ENCODE data around the gene TBC1D17.

TBC1D17 gene

DNA sequence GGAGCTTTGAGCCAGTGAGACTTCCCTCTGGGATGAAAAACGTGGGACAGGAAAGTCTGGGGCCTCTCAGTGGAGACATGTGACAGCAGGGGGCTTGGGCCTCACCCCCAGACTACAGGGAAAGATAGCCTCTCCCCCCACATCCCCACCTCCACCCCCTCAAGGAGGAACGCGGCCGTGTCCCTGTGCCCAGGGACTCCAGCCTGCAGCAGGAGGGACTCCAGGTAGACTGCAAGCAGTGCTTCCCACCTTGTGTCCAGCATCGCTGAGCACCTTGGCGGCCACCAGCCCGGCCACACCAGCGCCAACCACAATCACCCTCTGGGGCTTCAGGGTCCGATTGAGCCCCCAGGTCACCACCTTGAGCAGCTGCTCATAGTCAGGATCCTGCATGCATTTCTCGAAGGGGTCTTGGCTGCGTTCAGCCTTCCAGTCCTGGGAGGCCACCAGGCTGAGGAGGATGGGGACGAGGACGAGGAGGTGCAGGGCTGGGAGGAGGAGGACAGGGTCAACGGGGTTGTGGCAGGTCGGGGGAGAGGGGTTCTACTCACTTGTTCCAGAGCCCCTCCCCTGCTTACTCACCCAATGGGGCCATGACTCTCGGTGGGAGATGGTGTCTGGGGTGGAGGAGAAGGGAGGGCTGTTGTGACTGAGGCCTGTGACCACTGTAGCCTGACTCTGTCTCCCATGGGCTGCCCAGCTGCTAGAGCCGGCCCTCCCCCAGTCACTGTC, 18.2 kb downstream of the TBC1D17 start:
- DNase-seq: no peak

- DNase-seq: peak; percentile 18
These were observed 19.5 kb downstream of the TBC1D17 start, which contains the start of gene IL4I1 for GRCh38 chr19:49896863-49897621. IL4I1 (minus strand) TSS chr19:49896887; CDS start chr19:49896160, 727 bp downstream.

GRCh38 chr19:49904136-49904535, 26.6 kb downstream of the TBC1D17 start:
- no peak for DNase-seq

- DNase-seq: no peak
These were observed 29.5 kb downstream of the TBC1D17 start for GRCh38 chr19:49906879-49907564.

DNA sequence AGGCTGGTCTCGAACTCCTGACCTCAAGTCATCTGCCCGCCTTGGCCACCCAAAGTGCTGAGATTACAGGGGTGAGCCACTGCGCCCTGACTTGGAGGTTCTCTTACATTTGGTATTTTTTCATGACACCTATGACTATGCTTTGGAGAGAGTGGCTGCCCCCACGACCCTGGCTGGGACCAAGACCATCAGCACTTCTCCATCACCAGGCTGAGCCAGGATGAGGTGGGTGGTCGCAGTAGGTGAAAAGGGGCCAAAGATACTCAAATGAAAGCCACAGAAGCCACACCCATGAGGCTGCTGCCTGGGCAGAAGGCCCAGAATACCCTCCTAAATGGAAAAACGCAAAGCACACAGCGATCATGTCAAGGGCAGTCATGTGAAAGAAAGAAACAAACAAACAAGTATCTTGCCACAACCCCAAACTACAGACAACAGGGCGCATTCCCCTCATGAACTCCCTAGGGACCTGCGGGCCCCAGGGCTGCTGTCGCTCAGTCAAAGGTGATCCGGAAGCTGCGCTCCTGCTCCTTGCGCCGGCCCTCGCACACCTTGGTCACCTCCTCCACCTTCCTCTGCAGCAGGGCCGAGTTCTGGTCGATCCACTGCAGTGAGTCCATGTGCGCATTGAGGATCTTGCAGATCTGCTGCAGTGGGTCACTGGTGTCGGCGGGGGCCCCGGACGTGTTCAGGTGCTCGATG, 30.4 kb downstream of the TBC1D17 start:
- DNase-seq: no peak

DNA sequence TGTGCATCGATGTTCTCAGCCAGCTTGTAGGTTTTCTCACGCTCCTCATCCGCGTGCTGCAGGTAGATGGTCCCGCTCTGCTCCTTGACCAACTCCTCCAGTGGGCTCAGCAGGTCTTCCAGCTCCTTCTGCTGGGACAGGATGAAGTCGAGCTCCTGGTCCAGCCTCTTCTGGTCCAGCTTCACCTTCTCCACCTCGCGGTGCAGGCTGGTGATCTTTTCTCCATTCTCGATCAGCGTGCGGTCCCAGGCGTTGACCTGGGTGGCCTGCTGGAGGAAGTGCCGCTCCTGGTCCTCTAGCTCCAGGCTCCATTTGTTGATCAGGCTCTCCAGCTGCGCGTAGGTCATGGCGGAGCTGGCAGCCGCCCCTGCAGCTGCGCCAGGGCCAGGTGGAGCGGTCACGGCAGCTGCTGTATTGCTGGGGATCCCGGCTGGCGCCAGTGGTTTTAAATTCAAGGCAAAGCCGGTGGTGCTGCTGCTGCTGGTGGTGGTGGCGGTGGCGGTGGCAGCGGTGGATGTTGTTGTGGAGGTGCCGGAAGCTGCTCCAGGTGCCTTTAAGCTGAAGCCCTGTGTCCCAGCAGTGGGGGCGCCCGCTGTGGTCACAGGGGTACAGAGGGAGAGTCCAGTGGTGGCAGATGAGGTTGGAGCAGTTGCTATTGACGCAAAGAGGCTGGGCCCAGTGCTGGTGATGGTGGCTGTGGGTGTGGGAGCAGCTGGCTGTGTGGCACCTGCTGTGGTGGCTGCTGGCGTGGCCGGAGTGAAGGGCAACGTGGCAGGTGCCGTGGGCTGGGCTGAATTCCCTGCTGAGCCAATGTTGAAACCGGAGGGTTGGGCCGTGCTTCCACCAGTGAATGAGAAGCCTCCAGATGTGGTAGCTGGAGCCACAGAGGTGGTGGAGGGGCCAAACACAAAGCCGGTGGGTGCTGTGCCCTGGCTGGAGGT, 31.2 kb downstream of the TBC1D17 start:
- no peak for DNase-seq

- no peak for DNase-seq
These were observed 32.7 kb downstream of the TBC1D17 start for GRCh38 chr19:49910179-49910578.

DNA sequence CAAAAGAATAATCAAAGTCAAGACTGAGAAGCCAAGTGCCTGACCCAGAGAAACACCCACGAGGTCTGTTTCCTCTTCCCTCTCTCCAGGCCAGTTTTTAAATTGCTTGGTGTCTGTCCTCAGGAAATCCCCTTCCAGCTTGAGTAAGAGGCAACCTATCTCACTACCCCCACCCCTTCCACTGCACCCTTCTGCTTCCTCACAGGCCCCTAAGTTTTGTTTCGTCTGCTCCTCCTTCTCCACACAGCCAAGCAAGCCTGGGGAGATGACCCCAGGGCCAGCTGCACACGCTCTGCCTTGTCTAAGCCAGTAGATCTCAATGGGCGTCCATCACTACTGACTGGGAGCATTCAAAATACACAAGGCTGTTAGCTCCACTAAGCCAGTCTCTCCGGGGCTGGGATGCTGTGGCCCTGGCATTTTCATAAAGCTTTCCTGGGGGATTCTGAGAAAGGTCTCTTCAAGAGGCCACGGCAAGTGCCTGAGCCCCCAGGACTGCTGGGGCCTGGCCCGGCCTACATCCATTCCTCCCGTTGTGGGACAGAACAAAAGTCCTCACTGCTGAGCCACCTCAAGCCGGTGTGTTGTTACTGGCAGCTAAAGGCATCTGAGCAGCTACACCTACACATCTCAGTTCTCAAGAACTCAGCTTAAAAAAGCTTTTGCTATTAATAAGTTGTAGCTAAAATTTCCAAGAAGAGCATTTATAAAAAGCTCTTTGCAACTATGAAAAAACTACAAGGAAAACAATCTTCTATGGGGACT, 34.1 kb downstream of the TBC1D17 start:
- no peak for DNase-seq

DNA sequence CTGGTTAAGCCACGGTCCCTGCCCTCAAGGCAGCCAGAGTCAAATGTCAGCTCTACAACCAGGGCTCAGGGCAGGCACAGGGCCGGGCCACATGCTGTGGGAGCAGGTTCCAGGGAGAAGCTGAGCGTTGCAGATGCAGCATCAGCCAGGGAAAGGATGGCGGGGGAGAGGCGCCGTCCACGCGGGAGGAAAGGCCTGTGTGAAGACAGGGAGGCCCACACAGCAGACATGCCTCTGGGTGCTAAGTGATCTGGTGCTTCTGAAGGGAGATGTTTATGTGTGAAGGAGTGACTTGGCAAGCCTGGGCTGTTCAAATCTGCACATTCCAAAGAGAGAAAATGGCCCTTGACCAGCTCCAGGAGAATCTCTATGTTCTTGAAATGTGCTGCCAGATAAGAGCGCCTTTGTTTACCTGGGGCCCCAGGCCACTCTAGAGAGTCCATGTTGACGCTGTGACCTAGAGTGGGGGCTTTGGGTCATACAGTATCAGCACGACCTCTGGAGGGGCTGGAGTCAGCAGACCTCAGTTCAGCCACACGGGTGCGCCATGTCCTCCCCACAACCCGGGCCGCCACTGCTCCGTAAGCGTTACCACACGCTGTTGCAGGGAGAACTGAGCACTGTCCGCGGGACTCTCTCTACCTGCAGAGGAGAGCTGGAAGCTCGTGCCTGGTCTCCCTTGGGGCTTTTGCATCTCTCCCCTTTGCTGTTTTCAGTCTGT, 35.6 kb downstream of the TBC1D17 start:
- DNase-seq: no peak

GRCh38 chr19:49913720-49914119, 36.2 kb downstream of the TBC1D17 start:
- DNase-seq: no peak

- no peak for DNase-seq
These were observed 37.8 kb downstream of the TBC1D17 start for GRCh38 chr19:49915271-49915670.

DNA sequence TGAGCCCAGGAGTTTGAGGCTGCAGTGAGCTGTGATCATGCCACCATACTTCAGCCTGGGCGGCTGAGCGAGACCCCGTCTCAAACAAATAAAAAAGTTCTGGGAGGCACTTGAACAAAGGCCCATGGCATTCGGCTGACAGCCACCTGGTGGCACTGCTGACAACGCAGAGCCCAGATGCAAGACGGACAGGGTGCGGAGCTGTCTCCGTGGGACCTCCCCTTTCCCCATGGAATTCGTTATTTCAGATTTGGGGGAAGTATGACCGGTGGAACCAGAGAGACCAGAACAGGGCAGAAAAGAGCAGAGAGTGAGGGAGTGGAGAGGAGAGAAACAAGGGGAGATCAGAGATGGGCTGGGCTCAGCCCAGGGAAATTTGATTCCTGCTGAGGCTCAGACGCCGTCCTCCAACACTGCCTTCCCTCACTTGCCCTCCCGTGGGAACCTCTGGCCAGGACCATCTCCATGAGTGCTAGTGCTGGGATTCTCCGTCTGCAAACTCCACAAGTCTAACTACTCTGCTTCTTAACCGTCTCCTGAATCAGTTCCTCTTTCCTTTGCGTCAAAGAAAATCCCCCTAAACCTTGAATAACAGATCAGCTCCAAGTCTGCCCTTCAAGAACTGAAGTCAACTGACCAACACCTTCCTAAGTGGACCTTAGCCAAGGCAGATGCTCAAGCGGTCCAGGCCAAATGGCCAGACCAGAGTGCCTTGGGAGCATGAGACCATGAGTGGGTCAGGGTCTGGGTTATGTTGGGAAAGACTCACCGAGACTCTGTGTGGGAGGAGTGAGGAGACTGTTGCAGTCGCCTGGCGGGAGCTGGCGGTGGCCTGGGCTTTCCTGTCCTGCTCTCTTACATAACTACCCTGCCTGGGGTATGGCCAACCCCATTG, 39.6 kb downstream of the TBC1D17 start:
- DNase-seq: no peak

DNA sequence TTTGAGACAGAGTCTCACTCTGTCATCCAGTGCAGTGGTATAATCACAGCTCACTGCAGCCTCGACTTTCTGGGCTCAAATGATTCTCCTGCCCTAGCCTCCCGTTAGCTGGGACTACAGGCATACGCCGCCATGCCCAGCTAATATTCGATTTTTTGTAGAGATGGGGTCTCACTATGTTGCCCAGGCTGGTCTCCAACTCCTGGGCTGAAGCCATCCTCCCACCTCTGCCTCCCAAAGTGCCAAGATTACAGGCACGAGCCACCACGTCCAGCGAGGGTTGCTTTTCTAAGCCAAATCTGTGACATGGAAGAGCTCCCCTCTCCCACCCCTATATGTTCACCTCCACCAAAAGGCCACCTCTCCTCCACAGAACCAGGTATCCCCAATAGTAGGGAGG, 40.6 kb downstream of the TBC1D17 start:
- no peak for DNase-seq

DNA sequence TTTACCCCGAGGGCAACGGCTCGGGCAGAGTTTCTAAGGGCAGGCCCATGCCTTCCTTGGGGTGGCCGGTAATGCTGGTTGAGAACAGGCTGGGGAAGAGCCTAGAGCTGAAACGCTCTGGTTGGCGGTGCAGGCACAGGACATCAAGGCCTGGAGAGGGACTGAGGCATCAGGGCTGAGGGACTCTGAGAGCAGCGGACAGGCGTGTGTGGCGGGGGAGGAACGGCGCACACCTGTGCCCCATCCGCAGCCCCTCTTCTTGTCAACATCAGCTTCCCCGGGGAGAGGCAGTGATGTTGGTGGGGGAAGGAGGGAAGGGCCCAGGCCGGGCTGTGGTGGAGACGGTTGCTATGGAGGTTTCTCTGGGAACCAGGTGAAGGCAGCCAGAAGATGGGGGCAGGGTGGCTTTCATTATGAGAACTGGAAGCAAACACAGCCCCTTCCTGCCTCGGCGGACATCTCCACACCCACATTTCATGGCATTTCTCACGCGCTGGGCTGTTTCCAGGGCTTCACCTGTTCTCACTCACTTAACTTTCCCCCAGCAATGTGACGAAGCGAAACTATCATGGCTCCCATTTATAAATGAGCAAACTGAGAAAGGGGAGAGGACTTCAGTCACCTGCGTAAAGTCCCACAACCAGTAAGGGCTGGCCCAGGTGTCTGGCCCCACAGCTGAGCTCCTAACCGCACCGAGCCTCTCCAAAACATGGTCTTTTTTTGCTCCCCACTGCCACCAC, 43.3 kb downstream of the TBC1D17 start:
- no peak for DNase-seq

GRCh38 chr19:49921871-49922795, 44.6 kb downstream of the TBC1D17 start:
- DNase-seq: peak; percentile 63

DNA sequence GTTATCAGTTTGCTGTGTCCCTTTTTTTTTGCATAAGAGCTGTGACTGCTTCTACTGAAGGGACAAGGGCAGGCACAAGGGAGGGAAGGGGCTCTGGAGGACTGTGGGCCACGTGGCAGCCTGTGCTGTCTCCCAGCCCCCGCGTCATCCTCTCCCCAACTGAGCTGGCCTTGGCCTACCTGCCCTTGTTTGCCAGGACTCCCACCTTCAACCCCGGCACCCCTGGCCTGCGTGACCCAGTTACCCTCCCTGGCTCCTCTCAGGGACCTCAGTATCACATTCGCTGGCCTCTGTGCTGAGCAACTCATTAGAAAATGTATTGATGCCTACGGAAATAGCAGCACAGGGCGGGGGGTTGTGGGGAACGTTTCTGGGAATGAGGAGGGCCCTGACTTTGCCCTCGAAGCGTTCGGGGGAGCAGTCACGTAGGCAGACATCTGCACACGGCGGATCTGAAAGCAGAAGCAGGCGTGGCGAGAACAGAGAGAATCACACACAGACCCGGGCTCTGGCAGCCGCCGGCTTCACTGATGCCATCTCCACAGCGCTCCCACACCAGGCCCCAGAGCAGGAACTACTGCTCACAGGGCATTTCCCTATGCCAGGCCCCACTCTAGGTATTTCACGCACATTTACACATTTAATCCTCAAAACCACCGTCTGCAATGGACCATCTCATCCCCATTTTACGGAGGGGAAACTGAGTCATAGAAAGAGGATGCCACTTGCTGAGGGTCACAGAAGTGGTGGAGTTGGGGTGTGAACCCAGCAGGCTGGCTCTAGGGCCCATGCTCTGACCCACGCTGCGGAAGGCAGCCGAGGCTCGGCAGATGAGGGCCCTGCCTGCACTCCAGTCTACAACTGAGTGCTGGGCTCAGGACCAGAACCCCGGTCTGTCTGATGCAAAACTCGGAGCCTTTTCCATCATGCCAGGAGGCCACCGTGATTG, 45.8 kb downstream of the TBC1D17 start:
- DNase-seq: no peak
